Posterior vena cava (tissue), 2 donors: ENCODE results near the gene PIK3CD. TPM values are rescaled to one million over a fixed set of nuclear protein-coding genes. Genes with fewer than 3 reads are reported as not detected.

Experiments
- DNase-seq: peaks from one replicate; pipeline ENCODE4 v3.0.0-alpha.2; 2020; ENCODE audit warnings: low spot score
- intact Hi-C, 2 donors: fragments of 100-400 bp; cut with DNase I; formaldehyde crosslinking; loops; one replicate each; pipeline versions ENCODE4 v1.14.1 to v1.14.2; 2022 to 2023
- long read RNA-seq, 2 donors: library from polyadenylated mRNA; unstranded; transcript quantifications; one replicate each; pipeline ENCODE4 v2.0.0, GENCODE V29; 2020 to 2021
- total RNA-seq, 2 donors: library from RNA; stranded (reverse); fragmentation: NEBNext Ultra II Directional; extraction: Animal tissue kit (Norgen Biotek cat#: 25700); gene quantifications; one replicate each; pipeline ENCODE4 v1.2.1, GENCODE V29; 2021
- donor health status: DM: yes; HTN: yes; CAD: no.
- donor health status: DM: yes; HTN: yes; CAD: no.

PIK3CD gene
- total RNA-seq: 1 to 10 TPM; 7.9 to 9.2 TPM
- long read RNA-seq, donor 1, partial matches to known transcripts: 2 of 2 reads
- long read RNA-seq, donor 1, other reads (novel, unspliced or antisense): 0 of 2 reads
- long read RNA-seq, donor 2, partial matches to known transcripts: 3 of 8 reads
- long read RNA-seq, donor 2, other reads (novel, unspliced or antisense): 5 of 8 reads

- intact Hi-C loops: no loop called here
- peak; percentile 83 for DNase-seq
Observed at GRCh38 chr1:9651565-9652378, at the start of gene PIK3CD. PIK3CD (plus strand) TSS chr1:9651731; CDS start chr1:9710456, 58,725 bp downstream.

DNA sequence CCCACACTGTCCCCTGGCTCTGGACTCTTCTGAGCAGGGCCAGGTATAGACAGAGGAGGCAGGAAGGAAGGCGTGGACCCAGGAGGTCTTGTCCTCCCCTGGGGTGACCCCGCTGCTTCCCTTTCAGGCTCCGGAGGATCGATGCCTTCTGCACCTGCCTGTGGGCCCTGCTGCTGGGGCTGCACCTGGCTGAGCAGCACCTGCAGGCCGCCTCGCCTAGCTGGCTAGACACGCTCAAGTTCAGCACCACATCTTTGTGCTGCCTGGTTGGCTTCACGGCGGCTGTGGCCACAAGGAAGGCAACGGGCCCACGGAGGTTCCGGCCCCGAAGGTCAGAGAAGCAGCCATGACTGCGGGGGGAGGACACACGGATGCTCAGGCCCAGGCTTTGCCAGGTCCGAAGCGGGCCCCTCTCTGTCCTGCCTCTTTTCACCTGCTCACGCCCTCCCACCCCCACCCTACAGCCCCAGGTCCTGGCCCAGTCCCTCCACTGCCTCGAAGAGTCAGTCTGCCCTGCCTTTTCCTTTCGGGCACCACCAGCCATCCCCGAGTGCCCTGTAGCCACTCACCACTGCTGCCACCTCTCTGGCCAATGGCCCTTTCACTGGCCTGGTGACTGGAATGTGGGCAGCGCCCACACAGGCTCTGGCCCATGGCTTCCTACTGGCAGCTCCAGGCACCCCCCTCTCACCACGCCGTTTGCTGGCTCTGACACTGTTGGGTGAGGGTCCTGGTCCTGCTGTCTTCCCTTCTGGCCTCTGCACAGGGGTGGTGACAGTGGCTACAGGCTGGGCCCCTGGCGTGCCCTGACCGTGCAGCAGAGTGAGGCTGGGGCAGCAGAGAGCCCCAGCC is 49.4 kb upstream of the PIK3CD start:
- DNase-seq: no peak
- intact Hi-C loops: no loop called here

- intact Hi-C loops: no loop called here
- DNase-seq: no peak
Observed at GRCh38 chr1:9602794-9603167, 48.8 kb upstream of the PIK3CD start.

GRCh38 chr1:9603307-9603706 is 48.2 kb upstream of the PIK3CD start:
- no peak for DNase-seq
- intact Hi-C loops: no loop called here

GRCh38 chr1:9603766-9604753 is 47.5 kb upstream of the PIK3CD start:
- intact Hi-C loops: no loop called here
- no peak for DNase-seq

GRCh38 chr1:9604836-9605235 is 46.7 kb upstream of the PIK3CD start:
- intact Hi-C loops: no loop called here

GRCh38 chr1:9605946-9606455 is 45.5 kb upstream of the PIK3CD start:
- DNase-seq: no peak

More at GRCh38 chr1:9604836-9605235, 46.7 kb upstream of the PIK3CD start:
- DNase-seq: no peak

DNA sequence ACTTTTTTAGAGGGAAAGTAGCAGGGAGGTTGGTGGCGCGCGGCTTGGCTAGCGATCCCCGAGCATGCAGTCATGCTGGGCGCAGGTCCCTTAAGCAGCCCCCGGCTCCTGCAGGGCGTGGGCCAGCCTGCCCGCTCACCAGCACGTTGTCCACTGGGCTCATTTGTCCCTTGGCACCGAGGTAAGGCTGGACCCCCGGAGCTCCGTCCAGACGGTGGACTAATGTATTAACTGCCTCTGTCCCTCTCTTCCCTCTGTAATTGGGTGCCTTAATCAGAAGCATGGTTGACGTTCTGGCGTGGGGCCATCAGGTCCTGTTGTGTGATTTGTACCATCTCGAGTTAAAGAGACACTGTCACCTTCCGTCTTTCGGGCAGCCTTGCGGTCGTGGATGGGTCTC is 45.1 kb upstream of the PIK3CD start:
- intact Hi-C loops: no loop called here

More at GRCh38 chr1:9605946-9606455, 45.5 kb upstream of the PIK3CD start:
- intact Hi-C loops: no loop called here

GRCh38 chr1:9606948-9607347 is 44.6 kb upstream of the PIK3CD start:
- intact Hi-C loops: no loop called here
- DNase-seq: no peak

More for the DNA sequence above, 45.1 kb upstream of the PIK3CD start:
- no peak for DNase-seq

- intact Hi-C loops: no loop called here
- DNase-seq: no peak
Observed at GRCh38 chr1:9607352-9607751, 44.2 kb upstream of the PIK3CD start.

- intact Hi-C loops: no loop called here
- DNase-seq: no peak
Observed at GRCh38 chr1:9609998-9610397, 41.5 kb upstream of the PIK3CD start.

DNA sequence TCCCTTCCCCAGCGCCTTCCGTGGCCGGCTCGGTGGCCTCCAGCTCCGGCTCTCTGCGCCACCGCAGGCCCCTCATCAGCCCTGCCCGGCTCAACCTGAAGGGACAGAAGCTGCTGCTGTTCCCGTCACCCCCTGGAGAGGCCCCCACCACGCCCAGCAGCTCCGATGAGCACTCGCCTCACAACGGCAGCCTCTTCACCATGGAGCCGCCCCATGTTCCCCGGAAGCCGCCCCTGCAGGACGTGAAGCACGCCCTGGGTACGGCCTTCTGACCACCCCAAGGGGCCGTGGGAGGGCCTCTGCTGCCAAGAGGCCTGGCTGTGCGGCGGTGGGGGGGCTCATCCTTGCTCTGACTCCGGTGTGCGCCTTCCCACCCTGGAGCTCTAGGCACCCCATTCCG is 41.0 kb upstream of the PIK3CD start:
- intact Hi-C loops: no loop called here
- DNase-seq: no peak

DNA sequence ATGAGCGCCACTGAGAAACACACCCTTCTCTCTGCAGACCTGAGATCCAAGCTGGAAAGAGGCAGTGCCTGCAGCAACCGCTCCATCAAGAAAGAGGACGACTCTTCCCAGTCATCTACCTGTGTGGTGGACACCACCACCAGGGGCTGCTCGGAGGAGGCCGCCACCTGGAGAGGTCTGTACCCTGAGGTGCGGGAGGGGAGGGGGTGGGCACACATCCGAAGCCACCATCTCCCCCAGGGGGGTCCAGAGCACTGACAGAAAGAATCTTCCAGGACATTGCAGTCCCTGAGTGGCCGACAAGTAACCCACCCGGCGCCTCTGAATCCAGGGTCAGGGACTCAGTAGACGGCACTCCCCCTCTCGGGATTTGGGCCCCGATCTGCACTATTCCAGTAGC is 39.8 kb upstream of the PIK3CD start:
- no peak for DNase-seq
- intact Hi-C loops: no loop called here

- no peak for DNase-seq
Observed at GRCh38 chr1:9612162-9612845, 39.2 kb upstream of the PIK3CD start.

GRCh38 chr1:9612871-9613624 is 38.5 kb upstream of the PIK3CD start:
- no peak for DNase-seq
- intact Hi-C loops: no loop called here

More at GRCh38 chr1:9612162-9612845, 39.2 kb upstream of the PIK3CD start:
- intact Hi-C loops: no loop called here

DNA sequence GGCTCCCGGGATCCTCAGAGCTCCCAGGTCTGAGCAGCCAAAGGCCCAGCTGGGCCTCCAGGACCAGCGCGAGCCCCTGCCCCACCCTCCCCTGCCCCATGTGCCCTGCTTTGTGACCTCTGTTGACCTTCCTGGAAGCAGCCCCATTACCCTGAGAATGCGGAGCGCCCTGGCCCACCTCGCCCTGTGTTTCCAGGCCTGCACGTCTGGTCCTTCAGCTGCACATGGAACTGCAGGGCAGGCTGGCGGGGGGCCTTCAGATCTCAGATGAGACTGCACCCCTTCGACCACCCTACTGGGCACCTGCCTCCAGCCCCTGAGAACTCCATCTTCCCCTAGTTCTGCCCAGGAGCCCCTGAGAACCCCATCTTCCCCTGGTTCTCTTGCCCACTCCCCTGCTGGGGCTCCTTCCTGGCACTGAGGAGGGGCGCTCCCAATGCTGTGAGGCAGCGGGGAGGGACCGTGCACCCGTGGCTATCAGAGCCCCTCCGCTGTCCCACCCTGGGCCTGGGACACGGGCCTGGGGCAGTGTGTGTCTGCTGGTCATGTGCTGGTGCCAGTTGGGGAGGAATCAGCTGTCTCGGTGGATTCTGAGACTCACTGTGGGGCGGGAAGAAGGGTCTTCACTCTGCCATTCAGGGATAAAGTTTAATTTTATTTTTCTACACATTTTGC is 37.8 kb upstream of the PIK3CD start:
- intact Hi-C loops: no loop called here
- no peak for DNase-seq
